Upper lobe of left lung (tissue), 4 donors: ENCODE results near the gene MALRD1.

Experiments used
- POLR2A ChIP-seq, 4 donors: fragments of 450-650 bp; IDR thresholded peaks; one replicate each; pipeline ENCODE4 v1.5.1; 2016 to 2017; ENCODE audit warnings: antibody characterized with exemption in 4 of 4, mild to moderate bottlenecking in 2 of 4
- POLR2AphosphoS5 ChIP-seq, 2 donors: sonication (generic); formaldehyde crosslinking; IDR thresholded peaks; one replicate each; pipeline ENCODE4 v1.5.1; 2017; ENCODE audit warnings: antibody characterized with exemption in 2 of 2
- TF ChIP-seq, protein P1 (sequence below), 6 experiments: fragments of 450-650 bp in 4 of 6; fragments of 200-600 bp in 2 of 6; sonication (generic) in 2 of 6; IDR thresholded peaks; one replicate each; pipeline ENCODE4 v1.5.1; 2016 to 2019; ENCODE audit warnings: antibody characterized with exemption in 6 of 6

DNA sequence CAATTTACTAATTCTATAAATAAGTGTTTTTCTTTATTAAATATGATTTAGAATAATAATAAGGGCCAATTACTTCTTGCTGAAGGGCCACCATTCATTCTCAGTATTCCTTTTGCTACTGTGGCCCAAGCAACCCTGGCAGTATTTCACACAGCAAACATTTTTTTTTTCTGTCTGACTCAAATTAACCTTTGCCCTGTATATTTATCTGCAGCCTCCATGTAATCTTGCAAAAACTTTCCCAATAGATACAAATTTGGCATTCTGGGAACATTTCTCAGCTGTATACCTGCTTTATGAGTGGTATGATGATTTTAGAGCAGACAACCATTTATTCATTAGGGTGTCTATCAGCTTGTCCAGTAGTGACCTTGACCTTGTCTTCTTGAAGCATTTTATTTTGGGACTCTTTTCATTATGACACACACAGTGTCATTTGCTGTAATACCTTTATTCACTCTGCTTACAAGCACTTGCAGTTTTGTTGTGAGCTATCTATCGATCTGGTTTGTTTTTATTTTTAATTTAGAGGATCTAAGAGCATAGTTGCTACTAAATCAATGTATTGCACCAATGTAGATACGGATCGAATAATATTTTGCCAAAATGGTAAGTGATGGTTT is 607.9 kb downstream of the MALRD1 start:
- TF ChIP-seq, protein P1, sequence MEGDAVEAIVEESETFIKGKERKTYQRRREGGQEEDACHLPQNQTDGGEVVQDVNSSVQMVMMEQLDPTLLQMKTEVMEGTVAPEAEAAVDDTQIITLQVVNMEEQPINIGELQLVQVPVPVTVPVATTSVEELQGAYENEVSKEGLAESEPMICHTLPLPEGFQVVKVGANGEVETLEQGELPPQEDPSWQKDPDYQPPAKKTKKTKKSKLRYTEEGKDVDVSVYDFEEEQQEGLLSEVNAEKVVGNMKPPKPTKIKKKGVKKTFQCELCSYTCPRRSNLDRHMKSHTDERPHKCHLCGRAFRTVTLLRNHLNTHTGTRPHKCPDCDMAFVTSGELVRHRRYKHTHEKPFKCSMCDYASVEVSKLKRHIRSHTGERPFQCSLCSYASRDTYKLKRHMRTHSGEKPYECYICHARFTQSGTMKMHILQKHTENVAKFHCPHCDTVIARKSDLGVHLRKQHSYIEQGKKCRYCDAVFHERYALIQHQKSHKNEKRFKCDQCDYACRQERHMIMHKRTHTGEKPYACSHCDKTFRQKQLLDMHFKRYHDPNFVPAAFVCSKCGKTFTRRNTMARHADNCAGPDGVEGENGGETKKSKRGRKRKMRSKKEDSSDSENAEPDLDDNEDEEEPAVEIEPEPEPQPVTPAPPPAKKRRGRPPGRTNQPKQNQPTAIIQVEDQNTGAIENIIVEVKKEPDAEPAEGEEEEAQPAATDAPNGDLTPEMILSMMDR (IDR thresholded peaks at IDR 0.05), result no peak
- TF ChIP-seq POLR2AphosphoS5 (IDR thresholded peaks at IDR 0.05) (no peak), POLR2A (IDR thresholded peaks at IDR 0.05) (no peak)
